KMS-11 (cell line): ENCODE measurements around the gene OR2L2.

Experiments used
- H2AFZ ChIP-seq: fragments of 200-600 bp; sonication (generic); 2 replicates; pipeline ENCODE4 v1.6.1; 2016; ENCODE audit warnings: antibody characterized with exemption, mixed run types, low read depth
- H3K27ac ChIP-seq: fragments of 200-600 bp; sonication (generic); 2 replicates; pipeline ENCODE4 v1.6.1; 2016; ENCODE audit warnings: mild to moderate bottlenecking, mixed run types
- H3K27me3 ChIP-seq: fragments of 200-600 bp; sonication (generic); 2 replicates; pipeline ENCODE4 v1.6.1; 2017; ENCODE audit warnings: mild to moderate bottlenecking, low read depth, mixed run types, moderate library complexity; ENCODE audit not compliant: insufficient read depth
- H3K36me3 ChIP-seq: fragments of 200-600 bp; sonication (generic); 2 replicates; pipeline ENCODE4 v1.6.1; 2017; ENCODE audit warnings: mild to moderate bottlenecking, mixed run types; ENCODE audit not compliant: insufficient read depth
- H3K4me1 ChIP-seq: fragments of 200-600 bp; sonication (generic); 2 replicates; pipeline ENCODE4 v1.6.1; 2016; ENCODE audit warnings: mild to moderate bottlenecking, low read depth, mixed run types; ENCODE audit not compliant: poor library complexity, severe bottlenecking
- H3K4me2 ChIP-seq: fragments of 200-600 bp; sonication (generic); 2 replicates; pipeline ENCODE4 v1.7.0; 2016; ENCODE audit warnings: mild to moderate bottlenecking, mixed run types
- H3K4me3 ChIP-seq: fragments of 200-600 bp; sonication (generic); IDR thresholded peaks from 2 replicates; pipeline ENCODE4 v1.6.1; 2017; ENCODE audit warnings: low read depth, low read length, mixed read lengths; ENCODE audit not compliant: insufficient read depth
- H3K79me2 ChIP-seq: fragments of 200-600 bp; sonication (generic); 2 replicates; pipeline ENCODE4 v1.6.1; 2016; ENCODE audit warnings: low read depth, mixed run types; ENCODE audit not compliant: insufficient read depth
- H3K9ac ChIP-seq: fragments of 200-600 bp; sonication (generic); 2 replicates; pipeline ENCODE4 v1.6.1; 2016; ENCODE audit warnings: mild to moderate bottlenecking, mixed run types
- H4K20me1 ChIP-seq: fragments of 200-600 bp; sonication (generic); 2 replicates; pipeline ENCODE4 v1.6.1; 2016; ENCODE audit warnings: mild to moderate bottlenecking, mixed run types; ENCODE audit not compliant: insufficient read depth
- TF ChIP-seq, protein P1 (sequence below): fragments of 200-600 bp; sonication (generic); conservative IDR thresholded peaks from 2 replicates; pipeline ENCODE4 v1.6.1; 2017; ENCODE audit warnings: low read depth, mild to moderate bottlenecking, antibody characterized with exemption, low read length, moderate library complexity, mixed read lengths

The OR2L2 gene

DNA sequence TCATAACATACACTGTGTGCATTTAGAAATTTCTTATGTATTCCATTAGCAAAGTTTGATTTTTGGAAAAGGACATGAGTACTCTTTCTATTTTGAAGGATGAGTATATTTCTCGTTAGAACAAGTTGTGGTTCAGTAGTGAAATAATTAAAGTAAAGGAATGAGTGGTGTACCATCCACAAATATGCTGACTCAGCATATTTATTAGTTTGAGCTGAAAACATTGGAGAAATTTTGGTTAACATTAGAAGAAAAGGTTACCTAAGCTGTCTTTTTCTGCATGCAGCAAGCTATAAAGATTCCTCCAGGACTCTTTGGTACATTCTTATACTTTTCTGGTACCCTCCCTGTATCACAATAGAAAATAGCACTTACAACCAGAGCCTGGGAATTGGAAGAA, 22.1 kb upstream of the OR2L2 start:
- H4K20me1 ChIP-seq = no peaks in the 10 kb centered on the region

DNA sequence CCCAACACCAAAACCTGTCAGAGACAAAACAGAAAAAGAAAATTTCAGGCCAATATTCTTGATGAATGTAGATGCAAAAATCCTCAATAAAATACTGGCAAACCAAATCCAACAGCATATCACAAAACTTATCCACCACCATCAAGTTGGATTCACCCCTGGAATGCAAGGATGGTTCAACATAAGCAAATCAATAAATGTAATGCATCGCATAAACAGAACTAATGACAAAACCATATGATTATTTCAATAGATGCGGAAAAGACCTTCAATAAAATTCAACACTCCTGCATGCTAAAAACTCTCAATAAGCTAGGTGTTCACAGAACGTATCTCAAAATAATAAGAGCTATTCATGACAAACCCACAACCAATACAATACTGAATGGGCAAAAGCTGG, 20.2 kb upstream of the OR2L2 start:
- Histone ChIP-seq H3K79me2 (no peaks in the 10 kb centered on the region), H4K20me1 (no peaks in the 10 kb centered on the region), H3K4me2 (no peak overlapping the region), H3K27ac (no peak overlapping the region), H2AFZ (no peak overlapping the region), H3K9ac (no peak overlapping the region), H3K4me3 (no peak overlapping the region), H3K27me3 (no peaks in the 10 kb centered on the region), H3K36me3 (no peaks in the 10 kb centered on the region), H3K4me1 (no peaks in the 10 kb centered on the region)
- TF ChIP-seq, protein P1, sequence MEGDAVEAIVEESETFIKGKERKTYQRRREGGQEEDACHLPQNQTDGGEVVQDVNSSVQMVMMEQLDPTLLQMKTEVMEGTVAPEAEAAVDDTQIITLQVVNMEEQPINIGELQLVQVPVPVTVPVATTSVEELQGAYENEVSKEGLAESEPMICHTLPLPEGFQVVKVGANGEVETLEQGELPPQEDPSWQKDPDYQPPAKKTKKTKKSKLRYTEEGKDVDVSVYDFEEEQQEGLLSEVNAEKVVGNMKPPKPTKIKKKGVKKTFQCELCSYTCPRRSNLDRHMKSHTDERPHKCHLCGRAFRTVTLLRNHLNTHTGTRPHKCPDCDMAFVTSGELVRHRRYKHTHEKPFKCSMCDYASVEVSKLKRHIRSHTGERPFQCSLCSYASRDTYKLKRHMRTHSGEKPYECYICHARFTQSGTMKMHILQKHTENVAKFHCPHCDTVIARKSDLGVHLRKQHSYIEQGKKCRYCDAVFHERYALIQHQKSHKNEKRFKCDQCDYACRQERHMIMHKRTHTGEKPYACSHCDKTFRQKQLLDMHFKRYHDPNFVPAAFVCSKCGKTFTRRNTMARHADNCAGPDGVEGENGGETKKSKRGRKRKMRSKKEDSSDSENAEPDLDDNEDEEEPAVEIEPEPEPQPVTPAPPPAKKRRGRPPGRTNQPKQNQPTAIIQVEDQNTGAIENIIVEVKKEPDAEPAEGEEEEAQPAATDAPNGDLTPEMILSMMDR = no peak

More for the DNA sequence above, 22.1 kb upstream of the OR2L2 start:
- H3K36me3 ChIP-seq = no peaks in the 10 kb centered on the region
- H2AFZ ChIP-seq = no peak overlapping the region
- H3K4me2 ChIP-seq = no peak overlapping the region
- no peak overlapping the region for H3K9ac ChIP-seq
- no peaks in the 10 kb centered on the region for H3K79me2 ChIP-seq
- no peak overlapping the region for H3K27ac ChIP-seq
- no peaks in the 10 kb centered on the region for H3K27me3 ChIP-seq
- H3K4me3 ChIP-seq = no peak overlapping the region
- TF ChIP-seq, protein P1 = no peak
- no peaks in the 10 kb centered on the region for H3K4me1 ChIP-seq

DNA sequence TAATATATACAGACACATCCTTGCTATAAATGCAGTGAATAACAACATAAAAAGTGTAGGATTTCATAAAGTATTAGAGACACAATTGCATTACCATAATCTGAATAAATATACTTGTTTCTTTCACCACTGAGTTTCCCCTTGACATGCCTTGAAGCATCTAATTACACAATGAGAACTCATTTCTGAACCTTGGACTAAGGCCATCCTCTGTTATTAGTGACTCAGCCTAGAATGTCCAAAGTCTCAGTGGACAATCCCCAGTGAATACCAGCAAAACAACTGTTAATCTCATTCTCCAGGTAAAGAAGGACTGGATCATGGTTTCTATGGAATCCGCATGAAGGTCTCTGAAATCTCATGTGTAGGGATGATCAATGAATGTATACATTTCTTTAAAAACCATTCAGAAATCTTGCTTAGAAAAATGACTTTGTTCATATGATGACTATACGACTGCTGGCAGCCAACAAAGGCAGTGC, 16.6 kb upstream of the OR2L2 start, which contains the start of gene OR2L5:
TSS of gene OR2L5 (plus strand) at position 432 of the 482 bp plus-strand sequence. CDS start 8,288 bp downstream, outside the sequence.
- no peak within 1 kb of the TSS for H3K4me2 ChIP-seq
- no peak within 1 kb of the TSS for H3K4me3 ChIP-seq
- no peaks in the 10 kb centered on the region for H3K79me2 ChIP-seq
- no peak within 1 kb of the TSS for H3K27ac ChIP-seq
- no peaks in the 10 kb centered on the region for H3K4me1 ChIP-seq
- TF ChIP-seq, protein P1 = no peak
- H3K9ac ChIP-seq = no peak within 1 kb of the TSS
- no peaks in the 10 kb centered on the region for H4K20me1 ChIP-seq
- no peaks in the 10 kb centered on the region for H3K27me3 ChIP-seq
- H3K36me3 ChIP-seq = no peaks in the 10 kb centered on the region
- H2AFZ ChIP-seq = no peak within 1 kb of the TSS

DNA sequence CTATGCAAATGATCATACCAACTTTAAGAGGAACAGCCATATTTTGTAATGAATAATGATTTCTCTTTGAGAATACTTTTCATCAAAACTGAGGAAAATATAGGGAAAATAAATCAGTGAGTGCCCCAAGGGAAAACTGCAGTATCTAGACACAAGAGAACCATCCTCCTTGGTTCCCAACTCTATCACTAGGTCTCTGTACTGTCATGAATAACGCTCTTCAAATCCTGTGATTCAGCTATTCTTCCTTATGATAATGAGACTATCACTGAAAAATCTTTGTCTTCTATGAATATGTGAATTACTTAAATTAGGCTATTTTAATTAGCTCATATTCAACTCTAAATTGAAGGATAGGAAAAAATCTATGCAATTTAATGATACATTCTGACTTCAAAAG, 14.1 kb upstream of the OR2L2 start:
- TF ChIP-seq, protein P1 = no peak
- no peak overlapping the region for H3K27ac ChIP-seq
- H3K4me1 ChIP-seq = no peaks in the 10 kb centered on the region
- H3K9ac ChIP-seq = no peak overlapping the region
- H3K36me3 ChIP-seq = no peaks in the 10 kb centered on the region
- H3K4me3 ChIP-seq = no peak overlapping the region
- no peaks in the 10 kb centered on the region for H3K79me2 ChIP-seq
- no peak overlapping the region for H3K4me2 ChIP-seq
- H2AFZ ChIP-seq = no peak overlapping the region
- no peaks in the 10 kb centered on the region for H3K27me3 ChIP-seq
- no peaks in the 10 kb centered on the region for H4K20me1 ChIP-seq
